GM23248 (cell line): ENCODE measurements around the gene ELMO1. TPM values are rescaled to one million over a fixed set of nuclear protein-coding genes. Genes with fewer than 3 reads are reported as not detected.

ENCODE experiments used
- DNase-seq: peaks from one replicate; pipeline ENCODE4 v3.0.0-alpha.2; 2015
- H2AFZ ChIP-seq: fragments of 200-600 bp; sonication (generic); 2 replicates; pipeline ENCODE4 v1.6.1; 2016; ENCODE audit warnings: antibody characterized with exemption
- H3F3A ChIP-seq: fragments of 200-600 bp; sonication (generic); 2 replicates; pipeline ENCODE4 v1.6.1; 2016; ENCODE audit warnings: mild to moderate bottlenecking, antibody characterized with exemption, mixed run types; ENCODE audit not compliant: insufficient read depth
- H3K27ac ChIP-seq: fragments of 200-600 bp; sonication (generic); 2 replicates; pipeline ENCODE4 v1.5.1; 2016; ENCODE audit warnings: mild to moderate bottlenecking
- H3K27me3 ChIP-seq: fragments of 200-600 bp; sonication (generic); replicated peaks from 2 replicates; pipeline ENCODE4 v1.6.1; 2016; ENCODE audit warnings: mild to moderate bottlenecking; ENCODE audit not compliant: insufficient read depth
- H3K36me3 ChIP-seq: fragments of 200-600 bp; sonication (generic); 2 replicates; pipeline ENCODE4 v1.6.1; 2016; ENCODE audit warnings: low read depth, mild to moderate bottlenecking
- H3K4me1 ChIP-seq: fragments of 200-600 bp; sonication (generic); 2 replicates; pipeline ENCODE4 v1.6.1; 2016; ENCODE audit warnings: mild to moderate bottlenecking; ENCODE audit not compliant: insufficient read depth
- H3K4me2 ChIP-seq: fragments of 200-600 bp; sonication (generic); one replicate; pipeline ENCODE4 v1.6.1; 2016; ENCODE audit warnings: mild to moderate bottlenecking; ENCODE audit not compliant: unreplicated experiment
- H3K4me3 ChIP-seq: fragments of 200-600 bp; sonication (generic); 2 replicates; pipeline ENCODE4 v1.5.1; 2016; ENCODE audit warnings: mild to moderate bottlenecking
- H3K79me2 ChIP-seq: fragments of 200-600 bp; sonication (generic); 2 replicates; pipeline ENCODE4 v1.6.1; 2016; ENCODE audit warnings: mild to moderate bottlenecking; ENCODE audit not compliant: insufficient read depth
- H3K9ac ChIP-seq: fragments of 200-600 bp; sonication (generic); 2 replicates; pipeline ENCODE4 v1.6.1; 2016; ENCODE audit warnings: mild to moderate bottlenecking
- H3K9me2 ChIP-seq: fragments of 200-600 bp; sonication (generic); 2 replicates; pipeline ENCODE4 v1.6.1; 2016; ENCODE audit warnings: mixed run types, mild to moderate bottlenecking, moderate library complexity; ENCODE audit not compliant: insufficient read depth
- H3K9me3 ChIP-seq: fragments of 200-600 bp; sonication (generic); one replicate; pipeline ENCODE4 v1.6.1; 2017; ENCODE audit warnings: low read depth
- H4K20me1 ChIP-seq: fragments of 200-600 bp; sonication (generic); 2 replicates; pipeline ENCODE4 v1.6.0; 2016; ENCODE audit not compliant: insufficient read depth
- EZH2 ChIP-seq: fragments of 200-600 bp; sonication (generic); IDR thresholded peaks from 2 replicates; pipeline ENCODE4 v1.6.1; 2018; ENCODE audit warnings: antibody characterized with exemption, mild to moderate bottlenecking; ENCODE audit not compliant: insufficient read depth, poor library complexity, severe bottlenecking
- EZH2phosphoT487 ChIP-seq: fragments of 200-600 bp; sonication (generic); IDR thresholded peaks from 2 replicates; pipeline ENCODE4 v1.6.1; 2018; ENCODE audit warnings: antibody characterized with exemption, moderate library complexity, mild to moderate bottlenecking, low read depth; ENCODE audit not compliant: insufficient read depth
- WGBS, 2 experiments: methylation state at CpG; one replicate each; pipeline ENCODE4 v1.1.6; 2015 to 2017; ENCODE audit warnings: low lambda C conversion rate in 2 of 2, low coverage in 1 of 2; ENCODE audit errors: missing lambda C conversion rate in 2 of 2; 5-methylcytosine and 5-hydroxymethylcytosine counted together
- in situ Hi-C: fragments of 300-500 bp; cut with MboI; formaldehyde crosslinking; loops from 2 replicates; pipeline ENCODE4 v1.15.0; 2020
- polyA plus RNA-seq: library from polyadenylated mRNA; unstranded; fragments of >200 nt; fragmentation: Nextera tagmentation; extraction: Ambion mirVana; gene quantifications from 2 replicates; pipeline ENCODE4 v1.2.1, GENCODE V29; 2016
- total RNA-seq: library from RNA; depleted of rRNA; stranded (reverse); fragments of >200 nt; shearing (Covaris generic); gene quantifications from 2 replicates; pipeline ENCODE4 v1.2.3, GENCODE V29; 2014

The ELMO1 gene
- total and polyA plus RNA-seq, 2 experiments from 2014 or later = not detected

DNA sequence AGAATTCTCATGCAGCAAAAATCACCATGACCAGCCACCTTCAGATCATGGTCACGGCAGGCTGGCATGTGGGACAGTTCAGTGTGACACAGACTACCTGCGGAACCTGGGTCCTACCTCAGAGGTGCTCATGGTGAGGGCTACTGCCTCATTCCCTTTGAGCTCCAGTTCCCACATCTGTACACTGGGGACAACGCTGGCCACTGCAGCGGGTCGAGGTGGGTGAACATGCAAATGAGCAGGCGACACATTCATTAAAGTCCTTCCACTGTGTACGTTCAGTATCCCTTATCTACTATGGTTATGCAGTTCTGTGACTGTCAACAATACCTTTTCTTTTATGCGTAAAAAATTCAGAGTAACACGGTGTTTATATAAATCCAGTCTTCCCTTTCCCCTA is 505.7 kb downstream of the ELMO1 start:
- no peaks in the 10 kb centered on the region for H3K36me3 ChIP-seq
- in situ Hi-C loops = no loop called here

DNA sequence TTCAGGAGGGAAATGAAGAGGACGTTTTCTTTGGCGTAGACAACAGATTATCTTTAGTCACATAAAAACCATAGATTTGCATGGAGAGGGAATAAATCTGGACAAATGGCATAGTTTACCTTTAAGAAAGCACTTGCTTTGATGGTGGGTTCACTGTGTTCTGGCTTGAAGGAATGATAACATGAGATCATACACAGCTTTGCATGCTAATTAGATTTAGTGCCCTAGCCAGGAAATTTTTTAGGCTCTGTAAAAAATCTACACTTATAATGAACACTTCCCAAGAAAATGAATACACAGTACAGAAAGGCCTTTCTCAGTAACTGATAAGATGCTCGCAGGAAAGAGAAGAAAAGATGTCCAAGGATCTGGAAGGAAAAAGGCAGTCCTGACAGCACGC is 506.1 kb downstream of the ELMO1 start:
- in situ Hi-C loops = no loop called here
- no peaks in the 10 kb centered on the region for H3F3A ChIP-seq
- no peak for DNase-seq
- no peak overlapping the region for H3K27ac ChIP-seq
- H3K9me2 ChIP-seq = no peaks in the 10 kb centered on the region
- H3K9ac ChIP-seq = no peak overlapping the region
- H3K4me1 ChIP-seq = no peaks in the 10 kb centered on the region
- WGBS, 2 experiments = 28 to 36% methylated on average over 4 of the region's 4 CpGs
- no peaks in the 10 kb centered on the region for H3K9me3 ChIP-seq
- H2AFZ ChIP-seq = no peak overlapping the region
- H3K27me3 ChIP-seq = no peaks in the 10 kb centered on the region
- TF ChIP-seq EZH2 (no peak), EZH2phosphoT487 (no peak)
- no peaks in the 10 kb centered on the region for H3K79me2 ChIP-seq
- H3K4me2 ChIP-seq = no peak overlapping the region
- no peak overlapping the region for H3K4me3 ChIP-seq
- no peaks in the 10 kb centered on the region for H4K20me1 ChIP-seq
- no peaks in the 10 kb centered on the region for H3K36me3 ChIP-seq

More for the DNA sequence above, 505.7 kb downstream of the ELMO1 start:
- H3K27me3 ChIP-seq = no peaks in the 10 kb centered on the region
- H2AFZ ChIP-seq = no peak overlapping the region
- H3K4me2 ChIP-seq = no peak overlapping the region
- DNase-seq = no peak
- H3K9ac ChIP-seq = no peak overlapping the region
- no peaks in the 10 kb centered on the region for H3K9me2 ChIP-seq
- no peak overlapping the region for H3K4me3 ChIP-seq
- no peak overlapping the region for H3K27ac ChIP-seq
- H3K4me1 ChIP-seq = no peaks in the 10 kb centered on the region
- TF ChIP-seq EZH2 (no peak), EZH2phosphoT487 (no peak)
- no peaks in the 10 kb centered on the region for H3F3A ChIP-seq
- WGBS, 2 experiments = 51 to 56% methylated on average over 9 of the region's 9 CpGs
- H3K9me3 ChIP-seq = no peaks in the 10 kb centered on the region
- no peaks in the 10 kb centered on the region for H3K79me2 ChIP-seq
- H4K20me1 ChIP-seq = no peaks in the 10 kb centered on the region

DNA sequence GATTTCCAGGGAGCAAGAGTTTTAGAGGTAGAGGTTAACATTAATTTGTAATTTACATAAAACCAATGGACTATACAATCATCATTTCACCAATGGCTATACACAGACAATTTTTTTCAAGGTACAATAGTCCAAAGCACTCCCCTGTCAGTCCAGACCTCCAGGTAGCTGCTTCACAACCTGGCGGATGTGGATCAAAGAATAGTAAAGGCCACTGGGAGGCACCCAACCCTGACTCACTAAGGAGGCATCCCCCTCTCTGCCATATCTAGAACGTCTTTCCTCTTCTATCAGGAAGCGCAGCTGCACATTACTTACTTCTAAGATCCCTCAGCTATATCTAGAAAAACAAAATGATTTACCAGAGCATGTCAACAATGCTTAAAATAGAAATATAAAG is 506.6 kb downstream of the ELMO1 start:
- in situ Hi-C loops = no loop called here
- TF ChIP-seq EZH2 = no peak
- no peak for TF ChIP-seq EZH2phosphoT487
- H3K27ac ChIP-seq = no peak overlapping the region
- H3K27me3 ChIP-seq = no peaks in the 10 kb centered on the region
- no peaks in the 10 kb centered on the region for H3F3A ChIP-seq
- H3K9me3 ChIP-seq = no peaks in the 10 kb centered on the region
- no peak overlapping the region for H3K4me2 ChIP-seq
- DNase-seq = no peak
- no peak overlapping the region for H3K4me3 ChIP-seq
- no peak overlapping the region for H3K9ac ChIP-seq
- H3K79me2 ChIP-seq = no peaks in the 10 kb centered on the region
- 42 to 51% methylated on average over 3 of the region's 3 CpGs for WGBS, 2 experiments
- no peaks in the 10 kb centered on the region for H4K20me1 ChIP-seq
- H2AFZ ChIP-seq = no peak overlapping the region
- no peaks in the 10 kb centered on the region for H3K4me1 ChIP-seq
- H3K9me2 ChIP-seq = no peaks in the 10 kb centered on the region
- H3K36me3 ChIP-seq = no peaks in the 10 kb centered on the region

DNA sequence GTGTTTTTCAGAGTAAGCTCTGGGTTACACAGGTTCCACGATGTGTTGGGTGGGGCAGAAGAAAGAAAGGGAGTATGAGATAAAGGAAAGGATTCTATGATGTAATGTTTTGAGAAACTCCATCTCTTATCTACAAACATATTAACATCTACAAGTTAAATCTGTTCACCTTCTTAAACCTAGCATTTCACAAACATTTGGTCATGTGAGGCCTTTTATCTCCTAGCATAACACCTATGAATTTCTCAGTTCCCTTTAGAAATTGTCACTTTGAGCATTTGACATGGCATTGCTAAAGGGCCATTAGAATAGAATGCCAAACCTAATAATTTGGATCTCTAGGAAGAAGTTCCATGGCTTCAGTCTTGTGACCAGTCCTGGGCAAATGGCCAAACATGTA is 507.3 kb downstream of the ELMO1 start:
- in situ Hi-C loops = no loop called here
- 0 to 4% methylated on average over 1 of the region's 1 CpG for WGBS, 2 experiments
- Histone ChIP-seq H3K9me3 (no peaks in the 10 kb centered on the region), H3K9me2 (no peaks in the 10 kb centered on the region), H3K27ac (no peak overlapping the region), H3K4me3 (no peak overlapping the region), H3K79me2 (no peaks in the 10 kb centered on the region), H2AFZ (no peak overlapping the region), H3K27me3 (no peaks in the 10 kb centered on the region), H3K9ac (no peak overlapping the region), H3K36me3 (no peaks in the 10 kb centered on the region), H3F3A (no peaks in the 10 kb centered on the region), H3K4me1 (no peaks in the 10 kb centered on the region), H3K4me2 (no peak overlapping the region), H4K20me1 (no peaks in the 10 kb centered on the region)
- DNase-seq = no peak
- TF ChIP-seq EZH2phosphoT487 (no peak), EZH2 (no peak)

DNA sequence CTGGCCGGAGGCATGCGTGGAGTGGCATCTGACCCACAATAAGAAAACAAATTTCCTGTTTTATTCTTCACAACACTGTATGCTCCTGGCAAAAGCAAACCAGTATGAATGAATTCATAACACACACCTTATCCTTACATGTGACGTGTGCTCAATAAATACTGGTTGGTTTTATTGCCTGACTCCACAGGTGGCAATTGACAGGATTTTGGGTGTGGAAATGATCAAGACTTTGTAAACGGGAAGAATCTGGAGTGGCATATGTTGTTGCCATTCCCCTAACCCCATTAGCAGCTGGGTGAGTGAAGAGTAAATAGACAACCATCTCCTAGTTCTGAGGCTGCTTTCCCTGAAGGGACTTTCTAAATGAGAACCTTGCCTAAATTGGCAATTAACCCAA is 508.8 kb downstream of the ELMO1 start:
- no peaks in the 10 kb centered on the region for H3K27me3 ChIP-seq
- H3K9me3 ChIP-seq = no peaks in the 10 kb centered on the region
- no peaks in the 10 kb centered on the region for H3K4me1 ChIP-seq
- H3K79me2 ChIP-seq = no peaks in the 10 kb centered on the region
- no peak overlapping the region for H3K27ac ChIP-seq
- H3F3A ChIP-seq = no peaks in the 10 kb centered on the region
- H3K36me3 ChIP-seq = no peaks in the 10 kb centered on the region
- no peak for DNase-seq
- H2AFZ ChIP-seq = no peak overlapping the region
- H3K9me2 ChIP-seq = no peaks in the 10 kb centered on the region
- in situ Hi-C loops = no loop called here
- H4K20me1 ChIP-seq = no peaks in the 10 kb centered on the region
- 40 to 48% methylated on average over 4 of the region's 4 CpGs for WGBS, 2 experiments
- TF ChIP-seq EZH2phosphoT487 (no peak), EZH2 (no peak)
- H3K9ac ChIP-seq = no peak overlapping the region
- H3K4me2 ChIP-seq = no peak overlapping the region
- H3K4me3 ChIP-seq = no peak overlapping the region
